Adrenal gland (tissue), 5 donors: Measurements from ENCODE around the gene AQP2.

ENCODE experiments used
- CTCF ChIP-seq, 6 experiments: fragments of 450-650 bp in 4 of 6; fragments of 200-600 bp in 2 of 6; sonication (generic) in 1 of 6; IDR thresholded peaks; 1 replicate in 5 of 6; 2 replicates in 1 of 6; pipeline versions ENCODE4 v1.5.1 to v1.8.0; 2016 to 2021; ENCODE audit warnings: antibody characterized with exemption in 6 of 6, mild to moderate bottlenecking in 2 of 6, moderate library complexity in 1 of 6
- POLR2A ChIP-seq, 2 donors: fragments of 450-650 bp; IDR thresholded peaks; one replicate each; pipeline ENCODE4 v1.6.1; 2017; ENCODE audit warnings: antibody characterized with exemption in 2 of 2, mild to moderate bottlenecking in 2 of 2, moderate library complexity in 1 of 2
- donor health status: DM: no; HTN: no; CAD: no.

DNA sequence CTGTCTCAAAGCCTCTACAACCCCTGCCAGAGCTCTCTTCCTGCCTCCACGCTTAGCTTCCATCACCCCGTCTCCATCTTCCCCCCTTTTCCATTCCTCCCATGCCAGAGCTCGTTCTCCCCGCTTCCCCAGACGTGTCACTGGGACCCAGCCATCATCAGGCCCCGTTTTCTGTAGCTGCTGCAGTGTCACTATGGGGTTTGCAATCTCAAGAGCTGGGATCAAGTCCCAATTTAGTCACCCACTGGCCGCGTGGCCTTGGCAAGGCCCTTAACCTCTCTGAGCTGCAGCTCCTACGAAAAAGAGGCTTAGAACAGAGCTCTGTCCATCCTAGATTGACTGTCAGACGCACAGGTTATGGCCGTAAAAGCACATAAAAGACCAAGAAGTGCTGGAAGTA is 45.9 kb upstream of the AQP2 start:
- no peak for TF ChIP-seq CTCF (IDR thresholded peaks at IDR 0.05)
- no peak for TF ChIP-seq POLR2A (IDR thresholded peaks at IDR 0.05)
